GM12878 (cell line): ENCODE results near the gene INF2. TPM values are rescaled to one million over a fixed set of nuclear protein-coding genes. Genes with fewer than 3 reads are reported as not detected.
A peak's percentile ranks its signal among the peaks of the same experiment; 100 is the strongest.

Experiments
- ATAC-seq: fragments of 200-7000 bp; cut with Tn5 transposase; 3 replicates; pipeline ENCODE4 v1.9.1; 2020; ENCODE audit warnings: mild to moderate bottlenecking, moderate library complexity
- BruUV-seq: library from RNA; stranded (reverse); fragments of 400-500 nt; replicated peaks from 2 replicates; lab custom pipeline; 2021; lab: Mats Ljungman, UMichigan
- CTCF ChIA-PET: fragments of 300-600 bp; sonication (Branson Sonifier 250); formaldehyde crosslinking; extraction: SDS; loops from one replicate; lab custom pipeline; 2021; ENCODE audit warnings: inconsistent platforms; lab: Yijun Ruan, JAX
- POLR2A ChIA-PET: fragments of 350-600 bp; formaldehyde crosslinking; extraction: SDS; loops from one replicate; lab custom pipeline; 2021; ENCODE audit warnings: inconsistent platforms; lab: Charles Lee
- RAD21 ChIA-PET: fragments of 300-600 bp; sonication (Branson Sonifier 250); formaldehyde crosslinking; loops from one replicate; lab custom pipeline; 2023; ENCODE audit warnings: antibody characterized with exemption; ENCODE audit not compliant: unreplicated experiment; lab: Charles Lee
- SMC1A ChIA-PET: fragments of 300-600 bp; sonication (Branson Sonifier 250); formaldehyde crosslinking; loops from one replicate; lab custom pipeline; 2023; ENCODE audit not compliant: unreplicated experiment, uncharacterized antibody; lab: Charles Lee
- DNase-seq: peaks from one replicate; pipeline ENCODE4 v3.0.0-alpha.2; 2011; ENCODE audit warnings: low read depth, low spot score
- FAIRE-seq: peaks from 3 replicates; lab custom pipeline; 2011; peaks lifted over from hg19 to GRCh38; lab: Jason Lieb, UNC
- H2AFZ ChIP-seq: 2 replicates; pipeline ENCODE4 v1.6.0; 2011; ENCODE audit warnings: low read depth, low read length, control low read depth; ENCODE audit not compliant: control insufficient read depth
- H3K27ac ChIP-seq: 2 replicates; pipeline ENCODE4 v1.5.1; 2011; ENCODE audit warnings: control low read depth; ENCODE audit not compliant: control insufficient read depth, insufficient read depth
- H3K27me3 ChIP-seq, 2 experiments: replicated peaks in 1 of 2; 2 replicates each; pipeline versions ENCODE4 v1.6.0 to v1.6.1; 2011; ENCODE audit warnings: low read length in 1 of 2; ENCODE audit not compliant: control insufficient read depth in 2 of 2, insufficient read depth in 2 of 2
- H3K36me3 ChIP-seq, 2 experiments: 2 replicates each; pipeline ENCODE4 v1.5.1; 2011; ENCODE audit warnings: low read length in 1 of 2; ENCODE audit not compliant: control insufficient read depth in 2 of 2, insufficient read depth in 2 of 2
- H3K4me1 ChIP-seq: 2 replicates; pipeline ENCODE4 v1.6.1; 2011; ENCODE audit warnings: mild to moderate bottlenecking, low read length, moderate library complexity, mixed read lengths; ENCODE audit not compliant: control insufficient read depth, insufficient read depth
- H3K4me2 ChIP-seq: 2 replicates; pipeline ENCODE4 v1.6.0; 2011; ENCODE audit warnings: control low read depth; ENCODE audit not compliant: control insufficient read depth, insufficient read depth
- H3K4me3 ChIP-seq: fragments of 200-600 bp; sonication (generic); 2 replicates; pipeline ENCODE4 v1.5.1; 2016
- H3K79me2 ChIP-seq: 2 replicates; pipeline ENCODE4 v1.6.0; 2011; ENCODE audit warnings: low read length; ENCODE audit not compliant: control insufficient read depth, insufficient read depth
- H3K9ac ChIP-seq: 2 replicates; pipeline ENCODE4 v1.8.0; 2011; ENCODE audit warnings: low read length, control low read depth, mixed read lengths; ENCODE audit not compliant: control insufficient read depth, insufficient read depth
- H3K9me3 ChIP-seq: replicated peaks from 3 replicates; pipeline ENCODE4 v1.5.1; 2011; ENCODE audit warnings: mild to moderate bottlenecking, low read length; ENCODE audit not compliant: control insufficient read depth, insufficient read depth
- H4K20me1 ChIP-seq: 2 replicates; pipeline ENCODE4 v1.6.0; 2011; ENCODE audit not compliant: control insufficient read depth, insufficient read depth
- ATF7 ChIP-seq: fragments of 450-650 bp; IDR thresholded peaks from 2 replicates; pipeline ENCODE4 v1.6.1; 2016; ENCODE audit warnings: low read depth, mild to moderate bottlenecking
- BHLHE40 ChIP-seq, 2 experiments: fragments of 450-650 bp in 1 of 2; IDR thresholded peaks; 2 replicates each; pipeline ENCODE4 v1.6.1; 2011 to 2017; ENCODE audit warnings: low read depth in 2 of 2, borderline replicate concordance in 1 of 2, improper control_type of control experiment in 1 of 2, low read length in 1 of 2, mild to moderate bottlenecking in 1 of 2
- CREM ChIP-seq: IDR thresholded peaks from 2 replicates; pipeline ENCODE4 v1.6.1; 2014; ENCODE audit warnings: antibody characterized with exemption, low read depth
- DPF2 ChIP-seq: fragments of 450-650 bp; IDR thresholded peaks from 2 replicates; pipeline ENCODE4 v1.6.1; 2017; ENCODE audit warnings: mild to moderate bottlenecking
- E2F4 ChIP-seq: IDR thresholded peaks from 2 replicates; pipeline ENCODE4 v1.6.1; 2012; ENCODE audit warnings: low read depth, low read length, improper control_type of control experiment
- EED ChIP-seq: sonication (generic); IDR thresholded peaks from 2 replicates; pipeline ENCODE4 v1.6.1; 2016; ENCODE audit warnings: antibody characterized with exemption, low read depth
- EGR1 ChIP-seq, 2 experiments: IDR thresholded peaks; 1 replicate in 1 of 2; 2 replicates in 1 of 2; pipeline ENCODE4 v1.6.1; 2011 to 2012; ENCODE audit warnings: low read depth in 2 of 2, low read length in 2 of 2, borderline replicate concordance in 1 of 2, mild to moderate bottlenecking in 1 of 2, moderate library complexity in 1 of 2
- HCFC1 ChIP-seq: fragments of 150-350 bp; IDR thresholded peaks from 2 replicates; pipeline ENCODE4 v1.6.1; 2014; ENCODE audit warnings: low read length
- IRF4 ChIP-seq: IDR thresholded peaks from 2 replicates; pipeline ENCODE4 v1.6.1; 2011; ENCODE audit warnings: low read depth, low read length
- MEF2B ChIP-seq: fragments of 450-650 bp; IDR thresholded peaks from 2 replicates; pipeline ENCODE4 v1.6.1; 2018; ENCODE audit warnings: mild to moderate bottlenecking, moderate library complexity; ENCODE audit not compliant: partially characterized antibody, poor library complexity, severe bottlenecking
- MTA2 ChIP-seq: fragments of 450-650 bp; IDR thresholded peaks from 2 replicates; pipeline ENCODE4 v1.6.1; 2016; ENCODE audit warnings: low read depth, mild to moderate bottlenecking, moderate library complexity
- MYC ChIP-seq: IDR thresholded peaks from 2 replicates; pipeline ENCODE4 v1.6.1; 2011; ENCODE audit warnings: mild to moderate bottlenecking, low read length, moderate library complexity, inconsistent platforms; ENCODE audit not compliant: insufficient read depth, insufficient replicate concordance, insufficient read length, severe bottlenecking
- NBN ChIP-seq: fragments of 450-650 bp; IDR thresholded peaks from 2 replicates; pipeline ENCODE4 v1.6.1; 2016
- NR2C2 ChIP-seq: IDR thresholded peaks from 2 replicates; pipeline ENCODE4 v1.6.1; 2011; ENCODE audit warnings: borderline replicate concordance, low read depth; ENCODE audit not compliant: control insufficient read depth, insufficient read length
- NR2F1 ChIP-seq: fragments of 450-650 bp; conservative IDR thresholded peaks from 2 replicates; pipeline ENCODE4 v1.6.1; 2017; ENCODE audit warnings: mild to moderate bottlenecking
- POLR2AphosphoS2 ChIP-seq: IDR thresholded peaks from 2 replicates; pipeline ENCODE4 v1.6.1; 2011; ENCODE audit warnings: low read depth, mild to moderate bottlenecking, low read length, improper control_type of control experiment, moderate library complexity
- RUNX3 ChIP-seq: IDR thresholded peaks from 2 replicates; pipeline ENCODE4 v1.6.1; 2012; ENCODE audit warnings: low read length, inconsistent platforms
- SP1 ChIP-seq: IDR thresholded peaks from one replicate; pipeline ENCODE4 v1.6.1; 2011; ENCODE audit warnings: low read depth, low read length
- SPI1 ChIP-seq: IDR thresholded peaks from 2 replicates; pipeline ENCODE4 v1.6.1; 2011; ENCODE audit warnings: low read depth, mild to moderate bottlenecking, low read length, moderate library complexity, borderline replicate concordance; ENCODE audit not compliant: insufficient read depth
- SREBF2 ChIP-seq: IDR thresholded peaks from 2 replicates; pipeline ENCODE4 v1.6.1; 2012; ENCODE audit warnings: mild to moderate bottlenecking, low read length
- STAT1 ChIP-seq: fragments of 450-650 bp; conservative IDR thresholded peaks from 2 replicates; pipeline ENCODE4 v1.6.1; 2014; ENCODE audit warnings: antibody characterized with exemption, mild to moderate bottlenecking
- STAT3 ChIP-seq: IDR thresholded peaks from 2 replicates; pipeline ENCODE4 v1.6.1; 2011; ENCODE audit warnings: low read depth, low read length, improper control_type of control experiment
- TBL1XR1 ChIP-seq: IDR thresholded peaks from 2 replicates; pipeline ENCODE4 v1.6.1; 2012; ENCODE audit warnings: low read depth, low read length, improper control_type of control experiment
- ZNF384 ChIP-seq: IDR thresholded peaks from 2 replicates; pipeline ENCODE4 v1.6.1; 2012; ENCODE audit warnings: low read depth, mild to moderate bottlenecking, low read length, improper control_type of control experiment, borderline replicate concordance
- ZSCAN29 ChIP-seq: fragments of 450-650 bp; IDR thresholded peaks from 2 replicates; pipeline ENCODE4 v1.6.1; 2017; ENCODE audit warnings: mild to moderate bottlenecking, moderate library complexity
- WGBS: methylation state at CpG from one replicate; pipeline ENCODE4 v1.1.6; 2016; ENCODE audit warnings: low lambda C conversion rate; ENCODE audit not compliant: insufficient replicate concordance, insufficient coverage; ENCODE audit errors: missing lambda C conversion rate; 5-methylcytosine and 5-hydroxymethylcytosine counted together
- in situ Hi-C: fragments of 300-500 bp; cut with MboI; formaldehyde crosslinking; loops from 9 replicates; pipeline ENCODE4 v1.14.3; 2018; ENCODE audit warnings: mixed read lengths
- intact Hi-C: fragments of 100-400 bp; cut with micrococcal nuclease; formaldehyde crosslinking; loops from one replicate; pipeline ENCODE4 v1.14.2; 2022; ENCODE audit not compliant: unreplicated experiment
- polyA plus RNA-seq, 11 experiments: library from polyadenylated mRNA; depleted of rRNA in 4 of 11; unstranded in 6 of 11; stranded (reverse) in 5 of 11; fragments of >200 nt; fragmentation: Nextera tagmentation in 4 of 11; fragmentation: Illumina TruSeq in 1 of 11; extraction: Ambion mirVana in 4 of 11; extraction: Trizol in 1 of 11; gene quantifications; 1 replicate in 1 of 11; 2 replicates in 10 of 11; pipeline versions ENCODE4 v1.2.1 to v1.2.3, GENCODE V29; 2011 to 2016; ENCODE audit warnings: inconsistent platforms in 2 of 11, missing spikeins in 2 of 11, low read depth in 1 of 11
- total RNA-seq, 4 experiments: library from RNA; depleted of rRNA in 3 of 4; stranded (reverse); fragments of >200 nt in 3 of 4; fragmentation: Illumina TruSeq in 1 of 4; extraction: Trizol in 1 of 4; gene quantifications; 2 replicates each; pipeline versions ENCODE4 v1.2.1 to v1.2.3, GENCODE V29; 2013 to 2021

The INF2 gene
- total and polyA plus RNA-seq, 10 of the 15 experiments (the other 5 are each of a cell fraction or from before 2014, with no cell fraction given), result 0.72 to 43.2 (median 8.3) TPM

- 0% methylated on average over 13 of the region's 13 CpGs for WGBS
- no peaks in the 10 kb centered on the region for H4K20me1 ChIP-seq
- no peaks in the 10 kb centered on the region; the same call in none of the 3 replicates for H3K9me3 ChIP-seq
- POLR2A ChIA-PET, result interaction anchor here (0.6 to 5.2 kb wide), 3 partner anchors 18 to 405 kb away, joined by 3 to 49 read pairs (median 8); no protein-coding TSS in a partner anchor
- no peak for DNase-seq
- peak overlapping the region; percentile 54; the same call in 1 of the 2 replicates for H3K4me3 ChIP-seq
- FAIRE-seq, result no peak
- RAD21 ChIA-PET, result interaction anchor here (0.8 to 1.3 kb wide), 3 partner anchors 9 to 20 kb away, joined by 3 to 5 read pairs (median 4); no protein-coding TSS in a partner anchor
- CTCF ChIA-PET, result interaction anchor here (4.6 kb wide), 1 partner anchor 19 kb away, joined by 72 read pairs; no protein-coding TSS in a partner anchor
- BruUV-seq, result no TSS peak
- no peaks in the 10 kb centered on the region for H3K36me3 ChIP-seq
- in situ Hi-C loops, result no loop called here
- H3K4me1 ChIP-seq, result peaks cover 63% of the 10 kb centered on the region
- peak overlapping the region; percentile 53 for H2AFZ ChIP-seq
- peak; percentile 81 for ATAC-seq
- H3K79me2 ChIP-seq, result no peaks in the 10 kb centered on the region; the same call in 1 of the 2 replicates
- intact Hi-C loops, result loop anchor here (2.0 kb wide), 1 partner anchor 16 kb away; no protein-coding TSS in a partner anchor
- H3K4me2 ChIP-seq, result peak overlapping the region; percentile 91
- SMC1A ChIA-PET, result interaction anchor here (1.0 to 5.7 kb wide), 3 partner anchors 9 to 18 kb away, joined by 3 to 60 read pairs (median 3); no protein-coding TSS in a partner anchor
- no peaks in the 10 kb centered on the region for H3K27me3 ChIP-seq
- H3K27ac ChIP-seq, result peak overlapping the region; percentile 71
- peak overlapping the region; percentile 49 for H3K9ac ChIP-seq
- TF ChIP-seq RUNX3 (peak; percentile 37), ZNF384 (no peak), STAT1 (no peak), SP1 (peak; percentile 38), HCFC1 (no peak), MEF2B (peak; percentile 21), IRF4 (peak; percentile 59; the same call in 1 of the 2 replicates), NBN (no peak), SREBF2 (no peak), EED (peak; percentile 30; the same call in 1 of the 2 replicates), E2F4 (no peak), NR2C2 (no peak), MYC (no peak), NR2F1 (no peak), SPI1 (peak; percentile 95), CREM (peak; percentile 40; the same call in 1 of the 2 replicates), TBL1XR1 (peak; percentile 68), BHLHE40 (IDR thresholded peaks at IDR 0.05; ENCODE audit: borderline replicate concordance in 1 of 2, low read depth in 2 of 2, low read length in 1 of 2) (peak; percentile 75 to 83), ZSCAN29 (no peak), EGR1 (IDR thresholded peaks at IDR 0.05; ENCODE audit: borderline replicate concordance in 1 of 2, low read depth in 2 of 2, low read length in 2 of 2) (0 out of 3 replicates have a peak, but pooled peaks of 1 of the 2 experiments have one; percentile 6), DPF2 (peak; percentile 66), POLR2AphosphoS2 (no peak), STAT3 (no peak), MTA2 (peak; percentile 65), ATF7 (0 out of 2 replicates have a peak, but pooled peaks have one; percentile 35)
These were observed 28.8 kb upstream of the INF2 start for GRCh38 chr14:104660597-104660996.
